ENCODE measurements around the gene XPO6.

Gene XPO6

GRCh38 chr16:28067604-28068379 lies 144.0 kb downstream of the XPO6 start:
- TF ChIP-seq CTCF (IDR thresholded peaks at IDR 0.05; ENCODE audit: extremely low read depth, missing control alignments), result no peak
- no peak for DNase-seq (ENCODE audit: low spot score)

- DNase-seq (ENCODE audit: low spot score), result no peak
- no peak for TF ChIP-seq CTCF (IDR thresholded peaks at IDR 0.05; ENCODE audit: extremely low read depth, missing control alignments)
These were observed 147.0 kb downstream of the XPO6 start for GRCh38 chr16:28064706-28065249.

- no peak for TF ChIP-seq CTCF (IDR thresholded peaks at IDR 0.05; ENCODE audit: extremely low read depth, missing control alignments)
- no peak for DNase-seq (ENCODE audit: low spot score)
These were observed 147.6 kb downstream of the XPO6 start for GRCh38 chr16:28064150-28064549.

GRCh38 chr16:28063591-28064061 lies 148.1 kb downstream of the XPO6 start, which contains the start of gene GSG1L:
Gene GSG1L, minus strand, starts transcription at chr16:28063714. Its CDS starts 290 bp downstream, at chr16:28063424.
- DNase-seq (ENCODE audit: low spot score), result peak; percentile 61
- no peak for TF ChIP-seq CTCF (IDR thresholded peaks at IDR 0.05; ENCODE audit: extremely low read depth, missing control alignments)

- no peak for TF ChIP-seq CTCF (IDR thresholded peaks at IDR 0.05; ENCODE audit: extremely low read depth, missing control alignments)
- DNase-seq (ENCODE audit: low spot score), result peak; percentile 50
These were observed 148.8 kb downstream of the XPO6 start for GRCh38 chr16:28062847-28063521.

- DNase-seq (ENCODE audit: low spot score), result no peak
- no peak for TF ChIP-seq CTCF (IDR thresholded peaks at IDR 0.05; ENCODE audit: extremely low read depth, missing control alignments)
These were observed 149.4 kb downstream of the XPO6 start for GRCh38 chr16:28062261-28062846.

All from GM20000 (cell line).